ENCODE results near the gene SGF29.
"Not testable (repeated sequence)": the region's sequence is repeated elsewhere in the genome, so short reads cannot be mapped to it uniquely, and the experiment has no call there.

DNA sequence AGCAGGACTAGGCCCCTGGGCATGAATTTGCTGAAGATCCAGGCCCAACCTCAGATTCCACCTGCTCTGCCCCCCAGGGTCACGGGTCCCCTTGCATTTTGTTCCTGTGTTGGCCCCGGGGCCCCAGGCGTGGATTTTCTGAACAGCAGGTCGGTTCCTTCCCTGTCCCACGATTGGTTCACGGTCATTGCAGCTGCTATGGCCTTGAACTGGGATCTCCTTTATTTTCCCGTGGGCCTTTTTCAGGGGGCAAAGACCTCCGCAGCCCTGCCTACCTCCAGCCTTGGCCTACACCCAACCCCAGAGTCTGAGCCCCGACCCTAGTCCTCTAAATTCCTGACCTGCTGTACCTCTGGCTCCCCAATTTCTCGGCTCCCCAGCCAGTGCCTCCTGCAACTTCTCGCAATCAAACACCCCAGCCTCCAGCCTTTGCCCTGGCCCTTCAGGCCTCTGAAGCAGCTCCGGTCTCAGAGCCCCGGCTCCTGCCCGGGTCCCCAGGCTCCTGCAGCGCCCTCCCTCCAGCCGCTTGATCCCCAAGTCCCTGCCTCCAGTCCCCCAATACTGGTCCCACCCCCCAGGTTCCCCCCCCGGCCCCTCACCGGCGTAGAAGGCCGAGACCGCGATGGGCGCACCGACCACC, 68.9 kb downstream of the SGF29 start:
- not testable (repeated sequence) for TF ChIP-seq POLR2A, EP300 (IDR thresholded peaks at IDR 0.05)
- TF ChIP-seq, protein P1, sequence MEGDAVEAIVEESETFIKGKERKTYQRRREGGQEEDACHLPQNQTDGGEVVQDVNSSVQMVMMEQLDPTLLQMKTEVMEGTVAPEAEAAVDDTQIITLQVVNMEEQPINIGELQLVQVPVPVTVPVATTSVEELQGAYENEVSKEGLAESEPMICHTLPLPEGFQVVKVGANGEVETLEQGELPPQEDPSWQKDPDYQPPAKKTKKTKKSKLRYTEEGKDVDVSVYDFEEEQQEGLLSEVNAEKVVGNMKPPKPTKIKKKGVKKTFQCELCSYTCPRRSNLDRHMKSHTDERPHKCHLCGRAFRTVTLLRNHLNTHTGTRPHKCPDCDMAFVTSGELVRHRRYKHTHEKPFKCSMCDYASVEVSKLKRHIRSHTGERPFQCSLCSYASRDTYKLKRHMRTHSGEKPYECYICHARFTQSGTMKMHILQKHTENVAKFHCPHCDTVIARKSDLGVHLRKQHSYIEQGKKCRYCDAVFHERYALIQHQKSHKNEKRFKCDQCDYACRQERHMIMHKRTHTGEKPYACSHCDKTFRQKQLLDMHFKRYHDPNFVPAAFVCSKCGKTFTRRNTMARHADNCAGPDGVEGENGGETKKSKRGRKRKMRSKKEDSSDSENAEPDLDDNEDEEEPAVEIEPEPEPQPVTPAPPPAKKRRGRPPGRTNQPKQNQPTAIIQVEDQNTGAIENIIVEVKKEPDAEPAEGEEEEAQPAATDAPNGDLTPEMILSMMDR (IDR thresholded peaks at IDR 0.05) = not testable (repeated sequence)

All from ovary (tissue), 3 donors.